Coronary artery (tissue), 2 donors: Measurements from ENCODE around the gene KDSR.

Experiments
- DNase-seq: peaks from one replicate; pipeline ENCODE4 v3.0.0-alpha.2; 2017; ENCODE audit warnings: low spot score
- H3K27ac ChIP-seq, 2 donors: fragments of 200-600 bp; sonication (generic); one replicate each; pipeline ENCODE4 v1.5.1; 2016 to 2019
- H3K4me3 ChIP-seq: fragments of 200-600 bp; sonication (generic); 2 replicates; pipeline ENCODE4 v1.5.1; 2016; ENCODE audit warnings: mild to moderate bottlenecking, moderate library complexity
- CTCF ChIP-seq: fragments of 200-600 bp; sonication (generic); IDR thresholded peaks from one replicate; pipeline ENCODE4 v1.5.1; 2019; ENCODE audit warnings: antibody characterized with exemption

The KDSR gene

GRCh38 chr18:63336366-63337099 lies 30.5 kb downstream of the KDSR start:
- no peak for DNase-seq
- TF ChIP-seq CTCF, result no peak
- Histone ChIP-seq H3K4me3 (no peak overlapping the region), H3K27ac (peak overlapping the region in 1 of 2 donors; percentile 8)

DNA sequence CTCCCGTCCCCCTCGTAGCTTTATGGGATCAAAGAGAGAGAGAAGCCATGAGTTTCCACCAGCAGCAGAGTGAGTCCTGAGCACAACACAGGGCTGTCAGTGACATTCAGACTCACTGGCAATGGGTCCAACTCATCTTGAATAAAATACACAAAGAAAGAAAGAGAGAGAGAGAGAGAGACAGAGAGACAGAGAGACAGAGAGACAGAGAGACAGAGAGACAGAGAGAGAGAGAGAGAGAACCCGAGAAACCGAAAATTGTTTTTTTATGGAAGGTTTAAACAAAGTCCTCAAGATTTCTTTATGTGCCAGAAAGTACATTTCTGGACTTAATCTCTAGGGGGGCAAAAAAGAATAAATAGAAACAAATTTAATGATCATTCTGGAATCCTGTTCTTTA lies 35.9 kb downstream of the KDSR start:
- Histone ChIP-seq H3K27ac (no peak overlapping the region), H3K4me3 (no peak overlapping the region)
- no peak for DNase-seq
- no peak for TF ChIP-seq CTCF

- no peak overlapping the region for H3K4me3 ChIP-seq
- no peak for TF ChIP-seq CTCF
- H3K27ac ChIP-seq, result no peak overlapping the region
- DNase-seq, result no peak
These were observed 37.4 kb downstream of the KDSR start for GRCh38 chr18:63329431-63330145.

DNA sequence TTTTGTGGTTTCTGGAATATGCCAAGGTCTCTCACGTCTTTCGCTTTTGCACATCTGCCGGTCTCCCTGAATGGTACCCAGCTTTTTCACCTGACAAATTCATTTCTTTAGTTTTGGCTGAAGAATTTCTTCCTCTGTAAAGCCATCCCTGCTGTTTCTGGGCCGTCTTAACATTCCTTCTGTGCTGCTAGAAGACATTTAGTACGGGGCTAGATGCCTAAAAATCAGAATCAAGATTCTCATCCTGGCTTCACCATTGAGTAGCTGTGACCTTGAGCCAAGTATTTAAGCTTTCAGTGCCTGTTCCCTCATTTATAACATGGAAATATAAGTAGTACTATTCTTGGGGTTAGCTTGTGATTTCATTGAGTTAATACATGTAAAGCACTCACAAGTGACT lies 41.0 kb downstream of the KDSR start:
- no peak overlapping the region for H3K27ac ChIP-seq
- DNase-seq, result no peak
- TF ChIP-seq CTCF, result no peak

GRCh38 chr18:63325086-63325686 lies 41.8 kb downstream of the KDSR start:
- Histone ChIP-seq H3K4me3 (no peak overlapping the region), H3K27ac (no peak overlapping the region)
- no peak for DNase-seq
- no peak for TF ChIP-seq CTCF

More for the DNA sequence above, 41.0 kb downstream of the KDSR start:
- no peak overlapping the region for H3K4me3 ChIP-seq

DNA sequence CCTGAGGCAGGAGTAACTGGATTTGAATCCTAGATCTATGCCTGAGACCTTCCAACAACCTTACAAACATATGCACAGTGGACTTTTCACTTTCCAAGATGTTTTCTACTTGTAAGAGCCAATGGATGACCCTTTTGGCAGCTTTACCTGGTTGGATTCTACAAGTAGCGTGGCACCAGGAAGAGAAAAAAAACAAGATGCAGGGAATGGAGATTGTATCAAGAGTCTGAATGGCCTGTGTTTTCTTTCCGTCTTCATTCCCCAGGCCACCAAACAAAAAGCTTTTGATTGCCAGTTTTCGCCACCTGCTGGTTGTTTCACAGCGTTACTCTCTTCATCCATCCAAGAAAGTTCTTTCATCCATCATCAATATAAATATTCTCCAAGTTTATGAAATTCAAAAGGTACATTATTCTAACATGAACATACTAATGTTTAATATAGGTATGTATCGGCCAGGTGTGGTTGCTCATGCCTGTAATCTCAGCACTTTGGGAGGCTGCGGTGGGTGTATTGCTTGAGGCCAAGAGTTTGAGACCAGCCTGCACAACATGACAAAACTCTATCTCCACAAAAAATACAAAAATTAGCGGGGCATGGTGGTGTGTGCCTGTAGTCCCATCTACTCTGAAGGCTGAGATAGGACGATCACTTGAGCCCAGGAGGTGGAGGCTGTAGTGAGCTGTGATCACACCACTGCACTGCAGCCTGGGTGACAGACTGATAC lies 43.9 kb downstream of the KDSR start:
- no peak for DNase-seq
- peak; percentile 52 for TF ChIP-seq CTCF
- no peak overlapping the region for H3K4me3 ChIP-seq
- peak overlapping the region; percentile 51 to 55 for H3K27ac ChIP-seq
